Ovary (tissue), 3 donors: ENCODE data around the gene TNFRSF9.

Experiments used
- CTCF ChIP-seq, 3 donors: fragments of 450-650 bp in 2 of 3; fragments of 200-600 bp in 1 of 3; IDR thresholded peaks; one replicate each; pipeline versions ENCODE4 v1.5.1 to v1.8.0; 2016 to 2022; ENCODE audit warnings: antibody characterized with exemption in 3 of 3, mild to moderate bottlenecking in 1 of 3
- EP300 ChIP-seq: sonication (generic); formaldehyde crosslinking; IDR thresholded peaks from one replicate; pipeline ENCODE4 v1.6.1; 2017; ENCODE audit warnings: antibody characterized with exemption
- POLR2A ChIP-seq: fragments of 450-650 bp; IDR thresholded peaks from one replicate; pipeline ENCODE4 v1.6.1; 2017; ENCODE audit warnings: antibody characterized with exemption, mild to moderate bottlenecking, moderate library complexity
- donor health status: DM: no; HTN: no; CAD: no.

DNA sequence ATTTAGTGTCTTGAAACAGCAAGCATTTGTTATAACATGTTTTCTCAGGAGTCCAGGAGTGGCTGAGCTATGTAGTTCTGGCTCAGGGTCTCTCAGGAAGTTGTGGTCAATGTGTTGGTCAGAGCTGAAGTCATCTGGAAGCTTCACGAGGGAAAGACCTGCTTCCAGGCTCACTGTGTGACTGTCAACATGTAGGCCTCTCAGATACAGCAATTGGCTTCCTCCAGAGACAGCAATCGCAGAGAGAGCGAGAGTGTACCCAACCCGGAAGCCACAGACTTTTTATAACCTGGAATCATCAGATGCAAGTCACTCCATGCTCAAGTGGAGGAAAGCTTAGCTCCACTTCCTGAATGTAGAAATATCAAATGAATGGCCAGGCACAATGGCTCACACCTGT, 40.9 kb downstream of the TNFRSF9 start:
- TF ChIP-seq POLR2A (no peak), CTCF (IDR thresholded peaks at IDR 0.05) (no peak), EP300 (no peak)
